HG02852 (cell line): ENCODE data around the gene LIPM.
"Not testable (repeated sequence)": the region's sequence is repeated elsewhere in the genome, so short reads cannot be mapped to it uniquely, and the experiment has no call there.

Source experiments
- ATAC-seq: cut with Tn5 transposase; IDR thresholded peaks from one replicate; pipeline ENCODE4 v1.9.1; 2021; ENCODE audit warnings: mild to moderate bottlenecking, moderate library complexity; ENCODE audit not compliant: unreplicated experiment

The LIPM gene

GRCh38 chr10:88837632-88838031 lies 35.1 kb downstream of the LIPM start:
- ATAC-seq, result not testable (repeated sequence)

- ATAC-seq, result no peak
Observed at GRCh38 chr10:88838766-88839350, 36.3 kb downstream of the LIPM start.

GRCh38 chr10:88840104-88840503 lies 37.6 kb downstream of the LIPM start:
- ATAC-seq, result no peak

GRCh38 chr10:88840881-88841280 lies 38.4 kb downstream of the LIPM start:
- no peak for ATAC-seq

- no peak for ATAC-seq
Observed at GRCh38 chr10:88841316-88842111, 39.0 kb downstream of the LIPM start.

GRCh38 chr10:88843171-88843570 lies 40.6 kb downstream of the LIPM start:
- ATAC-seq, result no peak

- no peak for ATAC-seq
Observed at GRCh38 chr10:88848499-88848898, 46.0 kb downstream of the LIPM start.

GRCh38 chr10:88849234-88849633 lies 46.7 kb downstream of the LIPM start:
- ATAC-seq, result no peak

- no peak for ATAC-seq
Observed at GRCh38 chr10:88850712-88851111, 48.2 kb downstream of the LIPM start.

- no peak for ATAC-seq
Observed at GRCh38 chr10:88851706-88852105, 49.2 kb downstream of the LIPM start, which contains the start of gene ANKRD22. TSS of gene ANKRD22 (minus strand) at chr10:88851844. CDS start at chr10:88851607, 237 bp downstream.

- no peak for ATAC-seq
Observed at GRCh38 chr10:88852327-88852726, 49.8 kb downstream of the LIPM start.

GRCh38 chr10:88853155-88853881 lies 50.8 kb downstream of the LIPM start:
- ATAC-seq, result no peak

GRCh38 chr10:88854684-88855083 lies 52.2 kb downstream of the LIPM start:
- ATAC-seq, result no peak

- ATAC-seq, result no peak
Observed at GRCh38 chr10:88857831-88858230, 55.3 kb downstream of the LIPM start.

GRCh38 chr10:88858491-88858890 lies 56.0 kb downstream of the LIPM start:
- ATAC-seq, result no peak

- no peak for ATAC-seq
Observed at GRCh38 chr10:88861036-88861435, 58.5 kb downstream of the LIPM start.

GRCh38 chr10:88865281-88865876 lies 62.8 kb downstream of the LIPM start:
- no peak for ATAC-seq

- ATAC-seq, result no peak
Observed at GRCh38 chr10:88866454-88866853, 63.9 kb downstream of the LIPM start.

- ATAC-seq, result peak; percentile 64
Observed at GRCh38 chr10:88870089-88870488, 67.6 kb downstream of the LIPM start.
